CD8-positive, alpha-beta memory T cell (primary cell): ENCODE data around the gene TUBB4B. TPM values are rescaled to one million over a fixed set of nuclear protein-coding genes. Genes with fewer than 3 reads are reported as not detected.

Experiments
- CTCF ChIA-PET: fragments of 350-600 bp; sonication (Branson Sonifier 250); formaldehyde crosslinking; loops from one replicate; lab custom pipeline; 2021; ENCODE audit warnings: antibody characterized with exemption; lab: Charles Lee
- POLR2A ChIA-PET: fragments of 350-600 bp; sonication (Branson Sonifier 250); formaldehyde crosslinking; loops from one replicate; lab custom pipeline; 2021; ENCODE audit warnings: antibody characterized with exemption; lab: Charles Lee
- DNase-seq, 5 donors: peaks; one replicate each; pipeline versions ENCODE4 v3.0.0 to v3.0.0-alpha.2; 2020 to 2022; ENCODE audit warnings: mixed read lengths in 1 of 5
- H3K27ac ChIP-seq: one replicate; pipeline ENCODE4 v1.7.0; 2013; ENCODE audit warnings: low read depth, mild to moderate bottlenecking, low read length, moderate library complexity
- H3K27me3 ChIP-seq: 2 replicates; pipeline ENCODE4 v1.7.0; 2013; ENCODE audit warnings: low read length, mild to moderate bottlenecking; ENCODE audit not compliant: insufficient read depth, poor library complexity, severe bottlenecking
- H3K36me3 ChIP-seq: 2 replicates; pipeline ENCODE4 v1.7.0; 2013; ENCODE audit warnings: mild to moderate bottlenecking, low read length, moderate library complexity; ENCODE audit not compliant: insufficient read depth
- H3K4me1 ChIP-seq: 2 replicates; pipeline ENCODE4 v1.7.0; 2013; ENCODE audit warnings: mild to moderate bottlenecking, low read length, moderate library complexity; ENCODE audit not compliant: insufficient read depth
- H3K4me3 ChIP-seq: 2 replicates; pipeline ENCODE4 v1.7.0; 2013; ENCODE audit warnings: mild to moderate bottlenecking, low read length
- H3K9me3 ChIP-seq: 2 replicates; pipeline ENCODE4 v1.7.0; 2013; ENCODE audit warnings: mild to moderate bottlenecking, low read length
- H3K27ac Mint-ChIP-seq, 8 donors: one replicate each; pipeline ENCODE4 v1.8.0; 2020 to 2021; ENCODE audit warnings: mixed read lengths in 8 of 8, mild to moderate bottlenecking in 6 of 8, inconsistent platforms in 3 of 8, moderate library complexity in 3 of 8
- H3K27me3 Mint-ChIP-seq, 2 donors: one replicate each; pipeline ENCODE4 v1.8.0; 2020 to 2021; ENCODE audit warnings: mixed read lengths in 2 of 2, mild to moderate bottlenecking in 1 of 2, moderate library complexity in 1 of 2
- H3K36me3 Mint-ChIP-seq, 3 donors: one replicate each; pipeline ENCODE4 v1.8.0; 2020 to 2021; ENCODE audit warnings: mixed read lengths in 3 of 3, inconsistent platforms in 1 of 3, mild to moderate bottlenecking in 1 of 3
- H3K4me1 Mint-ChIP-seq, 3 donors: one replicate each; pipeline ENCODE4 v1.8.0; 2020 to 2021; ENCODE audit warnings: mixed read lengths in 3 of 3, inconsistent platforms in 1 of 3, mild to moderate bottlenecking in 1 of 3
- H3K4me3 Mint-ChIP-seq, 7 donors: one replicate each; pipeline ENCODE4 v1.8.0; 2020 to 2021; ENCODE audit warnings: mixed read lengths in 7 of 7, mild to moderate bottlenecking in 6 of 7, moderate library complexity in 4 of 7, inconsistent platforms in 2 of 7
- H3K9me3 Mint-ChIP-seq, 5 donors: one replicate each; pipeline ENCODE4 v1.8.0; 2020 to 2022; ENCODE audit warnings: mixed read lengths in 5 of 5, mild to moderate bottlenecking in 3 of 5, moderate library complexity in 2 of 5, inconsistent platforms in 1 of 5
- polyA plus RNA-seq: library from polyadenylated mRNA; unstranded; fragments of 300-500 nt; fragmentation: Illumina TruSeq; gene quantifications from one replicate; pipeline ENCODE4 v1.2.3, GENCODE V29; 2021
- total RNA-seq, 2 experiments: library from RNA; stranded (reverse); gene quantifications; one replicate each; pipeline ENCODE4 v1.2.3, GENCODE V29; 2021

Gene TUBB4B
- total and polyA plus RNA-seq, 3 experiments from 2014 or later, result 64.6 to 331 (median 322) TPM

DNA sequence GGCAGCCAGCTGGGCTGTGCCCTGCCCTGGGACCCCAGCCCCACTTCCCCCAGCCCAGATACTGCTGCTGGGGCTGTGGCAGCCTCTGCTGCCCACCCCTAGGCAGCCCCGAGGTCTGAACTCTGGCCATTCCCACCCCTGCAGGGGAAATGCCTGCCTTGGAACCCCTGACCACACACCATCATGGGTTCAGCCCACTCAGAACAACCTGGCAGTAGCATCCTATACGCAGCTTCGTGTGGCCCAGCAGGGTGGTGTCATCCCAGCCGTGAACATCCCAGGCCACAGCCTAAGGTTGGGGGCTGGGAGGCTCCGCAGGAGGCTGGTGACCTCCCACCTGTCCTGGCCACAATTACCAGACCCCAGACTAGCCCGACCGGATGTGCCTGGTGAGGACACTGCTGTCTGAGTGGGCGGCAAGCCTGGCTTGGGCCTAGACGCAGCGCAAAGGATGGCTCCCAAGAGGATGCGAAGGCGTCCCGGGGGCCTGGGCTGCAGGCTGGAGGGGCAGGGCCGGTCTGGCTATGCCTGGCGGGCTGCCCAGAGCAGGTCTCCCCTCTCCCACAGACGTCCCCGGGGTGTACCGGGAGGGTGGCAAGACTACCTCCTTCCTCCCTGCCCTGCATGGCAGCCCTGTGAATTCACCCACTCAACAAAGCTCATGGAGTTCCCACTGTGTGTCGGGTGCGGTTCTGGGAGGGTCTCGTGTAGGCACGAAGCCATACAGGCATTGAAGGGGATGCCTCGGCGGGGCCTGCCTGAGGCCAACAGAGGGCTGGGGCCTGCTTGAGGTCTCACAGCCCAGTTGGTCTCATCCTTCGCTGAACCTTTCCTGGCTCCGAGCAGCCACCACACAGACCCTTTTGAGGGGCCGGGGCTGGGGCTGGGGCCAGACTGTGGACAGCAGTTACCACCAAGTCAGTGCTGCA lies 11.9 kb upstream of the TUBB4B start:
- H3K36me3 Mint-ChIP-seq, result no peaks in the 10 kb centered on the region
- CTCF ChIA-PET, result interaction anchor here (1.7 kb wide), 1 partner anchor 10 kb away, joined by 4 read pairs; no protein-coding TSS in a partner anchor

GRCh38 chr9:137229903-137230704 lies 11.0 kb upstream of the TUBB4B start:
- CTCF ChIA-PET, result interaction anchor here (1.7 kb wide), 1 partner anchor 9 kb away, joined by 4 read pairs; no protein-coding TSS in a partner anchor
- Mint-ChIP-seq H3K27ac (peak overlapping the region in 1 of 8 donors; percentile 65), H3K4me1 (peaks cover 3 to 5% (median 4%) of the 10 kb centered on the region in 3 donors), H3K4me3 (no peak overlapping the region), H3K36me3 (no peaks in the 10 kb centered on the region), H3K27me3 (peaks cover 2 to 13% of the 10 kb centered on the region in 2 donors), H3K9me3 (no peaks in the 10 kb centered on the region)
- H3K9me3 ChIP-seq, result no peaks in the 10 kb centered on the region
- H3K36me3 ChIP-seq, result no peaks in the 10 kb centered on the region
- no peaks in the 10 kb centered on the region for H3K27me3 ChIP-seq
- no peak overlapping the region for H3K27ac ChIP-seq
- H3K4me1 ChIP-seq, result no peaks in the 10 kb centered on the region
- POLR2A ChIA-PET, result no interaction called here
- no peak for DNase-seq
- no peak overlapping the region for H3K4me3 ChIP-seq

More for the DNA sequence above, 11.9 kb upstream of the TUBB4B start:
- no peak overlapping the region for H3K4me3 Mint-ChIP-seq
- peaks cover 3 to 5% (median 4%) of the 10 kb centered on the region in 3 donors for H3K4me1 Mint-ChIP-seq
- no peak overlapping the region for H3K27ac Mint-ChIP-seq
- Histone ChIP-seq H3K27ac (no peak overlapping the region), H3K9me3 (no peaks in the 10 kb centered on the region), H3K4me1 (no peaks in the 10 kb centered on the region), H3K27me3 (no peaks in the 10 kb centered on the region), H3K4me3 (no peak overlapping the region), H3K36me3 (no peaks in the 10 kb centered on the region)
- POLR2A ChIA-PET, result no interaction called here
- H3K9me3 Mint-ChIP-seq, result no peaks in the 10 kb centered on the region
- DNase-seq, result no peak
- H3K27me3 Mint-ChIP-seq, result peaks cover 2 to 7% of the 10 kb centered on the region in 2 donors

DNA sequence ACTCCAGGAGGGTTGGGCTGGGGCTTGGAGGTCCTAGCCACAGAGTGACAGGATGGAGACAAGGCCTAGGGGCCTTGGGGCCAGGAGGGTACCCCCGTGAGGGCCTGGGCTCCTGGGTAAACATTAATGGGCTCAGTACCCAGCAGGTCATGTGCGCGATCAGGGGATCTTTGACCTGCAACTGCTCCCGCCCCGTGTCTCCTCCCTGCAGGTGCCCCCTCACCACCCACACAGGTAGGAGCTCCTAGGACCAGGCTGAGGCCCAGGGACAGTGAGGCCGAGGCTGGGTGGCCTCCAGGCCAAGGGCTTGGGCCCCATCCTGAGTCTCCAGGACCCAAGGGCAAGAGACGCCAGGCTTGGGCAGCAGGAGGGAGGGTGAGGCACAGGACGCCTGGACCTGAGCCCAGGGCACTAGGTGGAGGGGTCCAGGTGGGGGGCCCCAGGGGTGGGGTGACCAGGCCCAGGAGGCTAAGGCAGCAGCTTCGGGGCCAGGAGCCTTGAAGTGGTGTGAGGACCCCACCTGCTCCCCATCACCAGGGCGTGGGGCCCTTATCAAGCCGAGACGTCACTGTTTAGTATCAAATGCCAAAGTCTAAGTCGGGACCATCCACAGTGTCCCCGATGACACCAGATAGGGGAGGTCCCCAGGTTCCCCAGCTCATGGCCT lies 10.2 kb upstream of the TUBB4B start, which contains the start of gene SLC34A3:
Gene SLC34A3 (plus strand): TSS at position 197 of the 667 bp plus-strand sequence. CDS start 802 bp downstream, outside the sequence.
- no peaks in the 10 kb centered on the region for H3K9me3 ChIP-seq
- Mint-ChIP-seq H3K4me1 (peaks cover 2 to 5% (median 4%) of the 10 kb centered on the region in 3 donors), H3K36me3 (no peaks in the 10 kb centered on the region), H3K27me3 (peaks cover 2 to 15% of the 10 kb centered on the region in 2 donors), H3K27ac (peak within 1 kb of the TSS in 2 of 8 donors; percentile 65 to 74), H3K4me3 (no peak within 1 kb of the TSS), H3K9me3 (no peaks in the 10 kb centered on the region)
- DNase-seq, result no peak
- no peaks in the 10 kb centered on the region for H3K36me3 ChIP-seq
- ChIA-PET CTCF (interaction anchor here (0.6 to 1.7 kb wide), 2 partner anchors 9 to 184 kb away, joined by 4 read pairs; no protein-coding TSS in a partner anchor), POLR2A (no interaction called here)
- no peaks in the 10 kb centered on the region for H3K27me3 ChIP-seq
- H3K27ac ChIP-seq, result no peak within 1 kb of the TSS
- H3K4me1 ChIP-seq, result peaks cover under 1% of the 10 kb centered on the region
- no peak within 1 kb of the TSS for H3K4me3 ChIP-seq

GRCh38 chr9:137231372-137232039 lies 9.6 kb upstream of the TUBB4B start:
- H3K27ac ChIP-seq, result no peak overlapping the region
- H3K27ac Mint-ChIP-seq, result no peak overlapping the region
- H3K27me3 ChIP-seq, result no peaks in the 10 kb centered on the region
- H3K27me3 Mint-ChIP-seq, result peaks cover 2 to 15% of the 10 kb centered on the region in 2 donors
- H3K4me3 ChIP-seq, result no peak overlapping the region
- H3K4me1 Mint-ChIP-seq, result peaks cover 2 to 10% (median 4%) of the 10 kb centered on the region in 3 donors
- no peaks in the 10 kb centered on the region for H3K36me3 ChIP-seq
- H3K9me3 ChIP-seq, result no peaks in the 10 kb centered on the region
- ChIA-PET CTCF (interaction anchor here (0.6 kb wide), 1 partner anchor 185 kb away, joined by 4 read pairs; no protein-coding TSS in a partner anchor), POLR2A (no interaction called here)
- H3K4me1 ChIP-seq, result peaks cover 6% of the 10 kb centered on the region
- no peak for DNase-seq
- no peak overlapping the region for H3K4me3 Mint-ChIP-seq
- no peaks in the 10 kb centered on the region for H3K36me3 Mint-ChIP-seq
- H3K9me3 Mint-ChIP-seq, result no peaks in the 10 kb centered on the region

DNA sequence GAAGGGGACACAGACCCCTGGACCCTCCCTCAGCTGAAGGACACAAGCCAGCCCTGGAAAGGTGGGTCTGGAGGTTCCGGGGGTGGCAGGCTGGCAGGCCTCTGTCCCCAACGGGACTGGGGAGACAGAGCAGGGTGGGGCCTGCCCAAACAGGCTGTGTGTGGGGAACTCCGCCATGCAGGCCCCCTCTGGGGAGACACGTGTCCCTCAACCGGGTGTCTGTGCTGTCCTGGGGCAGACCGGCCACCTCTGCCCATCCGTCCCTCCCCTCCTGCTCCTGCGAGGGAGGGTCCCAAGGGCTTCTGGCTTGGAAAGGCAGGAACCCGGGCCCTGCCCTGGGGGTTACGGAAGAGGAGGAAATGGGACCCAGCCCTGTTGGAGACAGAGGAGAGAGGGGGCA lies 9.0 kb upstream of the TUBB4B start:
- Mint-ChIP-seq H3K27me3 (peaks cover 2 to 15% of the 10 kb centered on the region in 2 donors), H3K27ac (no peak overlapping the region), H3K4me1 (peaks cover 2 to 14% (median 4%) of the 10 kb centered on the region in 3 donors), H3K9me3 (no peaks in the 10 kb centered on the region), H3K36me3 (no peaks in the 10 kb centered on the region), H3K4me3 (no peak overlapping the region)
- Histone ChIP-seq H3K4me3 (no peak overlapping the region), H3K36me3 (no peaks in the 10 kb centered on the region), H3K27me3 (no peaks in the 10 kb centered on the region), H3K27ac (no peak overlapping the region), H3K9me3 (no peaks in the 10 kb centered on the region), H3K4me1 (peaks cover 12% of the 10 kb centered on the region)
- CTCF ChIA-PET, result no interaction called here
- POLR2A ChIA-PET, result no interaction called here
- no peak for DNase-seq

- no peak overlapping the region for H3K27ac Mint-ChIP-seq
- H3K36me3 Mint-ChIP-seq, result no peaks in the 10 kb centered on the region
- Histone ChIP-seq H3K27me3 (no peaks in the 10 kb centered on the region), H3K4me1 (peaks cover 12% of the 10 kb centered on the region), H3K9me3 (no peaks in the 10 kb centered on the region), H3K36me3 (no peaks in the 10 kb centered on the region), H3K27ac (no peak overlapping the region), H3K4me3 (no peak overlapping the region)
- peaks cover 2 to 14% of the 10 kb centered on the region in 2 donors for H3K27me3 Mint-ChIP-seq
- ChIA-PET POLR2A (no interaction called here), CTCF (no interaction called here)
- H3K4me3 Mint-ChIP-seq, result no peak overlapping the region
- no peaks in the 10 kb centered on the region for H3K9me3 Mint-ChIP-seq
- peaks cover 2 to 12% (median 3%) of the 10 kb centered on the region in 3 donors for H3K4me1 Mint-ChIP-seq
- DNase-seq, result no peak
These were observed 8.6 kb upstream of the TUBB4B start for GRCh38 chr9:137232510-137232909.
